CD4-positive, alpha-beta T cell treated with Interleukin-21 for 1 hour (primary cell): ENCODE results near the gene LRRC40.
"Not testable (repeated sequence)": the region's sequence is repeated elsewhere in the genome, so short reads cannot be mapped to it uniquely, and the experiment has no call there.

Source experiments
- DNase-seq: peaks from one replicate; pipeline ENCODE4 v3.0.0-alpha.2; 2020

Gene LRRC40

GRCh38 chr1:70200065-70200464, 5.3 kb downstream of the LRRC40 start:
- DNase-seq = no peak

- no peak for DNase-seq
Observed at GRCh38 chr1:70196333-70196732, 9.0 kb downstream of the LRRC40 start.

GRCh38 chr1:70195342-70195741, 10.0 kb downstream of the LRRC40 start:
- no peak for DNase-seq

GRCh38 chr1:70194601-70195000, 10.8 kb downstream of the LRRC40 start:
- no peak for DNase-seq

GRCh38 chr1:70192446-70192845, 12.9 kb downstream of the LRRC40 start:
- not testable (repeated sequence) for DNase-seq

GRCh38 chr1:70190180-70190579, 15.2 kb downstream of the LRRC40 start:
- DNase-seq = no peak

- DNase-seq = no peak
Observed at GRCh38 chr1:70188522-70188921, 16.9 kb downstream of the LRRC40 start.

- not testable (repeated sequence) for DNase-seq
Observed at GRCh38 chr1:70185181-70185580, 20.2 kb downstream of the LRRC40 start.

GRCh38 chr1:70171512-70171911, 33.9 kb downstream of the LRRC40 start:
- no peak for DNase-seq

- no peak for DNase-seq
Observed at GRCh38 chr1:70169018-70169839, 36.1 kb downstream of the LRRC40 start.

GRCh38 chr1:70168283-70168682, 37.1 kb downstream of the LRRC40 start:
- DNase-seq = no peak

- DNase-seq = no peak
Observed at GRCh38 chr1:70164350-70164749, 41.0 kb downstream of the LRRC40 start.

GRCh38 chr1:70156529-70157120, 48.8 kb downstream of the LRRC40 start:
- DNase-seq = no peak

- no peak for DNase-seq
Observed at GRCh38 chr1:70153739-70154138, 51.6 kb downstream of the LRRC40 start.

- no peak for DNase-seq
Observed at GRCh38 chr1:70150444-70150843, 54.9 kb downstream of the LRRC40 start.

- no peak for DNase-seq
Observed at GRCh38 chr1:70146488-70146887, 58.9 kb downstream of the LRRC40 start.

- no peak for DNase-seq
Observed at GRCh38 chr1:70143048-70143659, 62.2 kb downstream of the LRRC40 start.

GRCh38 chr1:70142075-70142474, 63.3 kb downstream of the LRRC40 start:
- no peak for DNase-seq

- DNase-seq = no peak
Observed at GRCh38 chr1:70140894-70141293, 64.5 kb downstream of the LRRC40 start.

GRCh38 chr1:70140343-70140742, 65.0 kb downstream of the LRRC40 start:
- no peak for DNase-seq

- no peak for DNase-seq
Observed at GRCh38 chr1:70134148-70134547, 71.2 kb downstream of the LRRC40 start.

- DNase-seq = no peak
Observed at GRCh38 chr1:70117046-70117445, 88.3 kb downstream of the LRRC40 start.

GRCh38 chr1:70115315-70115714, 90.1 kb downstream of the LRRC40 start:
- DNase-seq = no peak

- no peak for DNase-seq
Observed at GRCh38 chr1:70112838-70113237, 92.5 kb downstream of the LRRC40 start.
